Body of pancreas (tissue), 4 donors: ENCODE measurements around the gene DYNC2H1.

ENCODE experiments used
- CTCF ChIP-seq, 7 experiments: fragments of 450-650 bp in 4 of 7; fragments of 200-600 bp in 3 of 7; sonication (generic) in 3 of 7; IDR thresholded peaks; one replicate each; pipeline ENCODE4 v1.5.1; 2016 to 2019; ENCODE audit warnings: antibody characterized with exemption in 7 of 7
- POLR2A ChIP-seq, 3 donors: fragments of 450-650 bp; IDR thresholded peaks; one replicate each; pipeline ENCODE4 v1.6.1; 2016; ENCODE audit warnings: antibody characterized with exemption in 3 of 3, mild to moderate bottlenecking in 2 of 3

GRCh38 chr11:103368145-103368544 is 258.9 kb downstream of the DYNC2H1 start:
- TF ChIP-seq CTCF (IDR thresholded peaks at IDR 0.05) (no peak), POLR2A (IDR thresholded peaks at IDR 0.05) (no peak)
